NCI-H2227 (cell line): ENCODE results near the gene GSX2.

Source experiments
- DNase-seq: peaks from one replicate; lab custom pipeline; 2025; ENCODE audit not compliant: unreplicated experiment; lab: John Stamatoyannopoulos, UW

Gene GSX2

GRCh38 chr4:54076673-54077072 is 23.3 kb upstream of the GSX2 start:
- DNase-seq: no peak

GRCh38 chr4:54077812-54078211 is 22.2 kb upstream of the GSX2 start:
- no peak for DNase-seq

- DNase-seq: no peak
These were observed 17.8 kb upstream of the GSX2 start for GRCh38 chr4:54082168-54082567.

- no peak for DNase-seq
These were observed 14.7 kb upstream of the GSX2 start for GRCh38 chr4:54085284-54085683.

- no peak for DNase-seq
These were observed 10.1 kb upstream of the GSX2 start for GRCh38 chr4:54089875-54090274.

DNA sequence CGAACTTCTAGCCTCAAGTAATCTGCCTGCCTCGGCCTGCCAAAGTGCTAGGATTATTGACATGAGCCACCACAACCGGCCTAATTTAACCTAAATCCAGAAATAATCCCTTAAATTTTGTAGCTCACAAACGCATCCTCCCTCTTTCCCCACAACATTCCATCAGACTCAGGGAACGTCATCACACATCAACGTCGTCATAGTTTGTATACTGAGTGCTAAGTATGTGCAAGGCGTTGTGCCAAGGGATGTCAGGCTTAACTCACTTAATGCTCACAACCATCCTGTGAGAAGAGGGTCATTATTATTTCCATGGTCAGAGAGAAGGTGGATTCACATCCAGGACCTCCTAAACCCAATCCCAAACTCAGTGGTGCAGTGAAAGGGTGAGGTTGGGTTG is 9.6 kb upstream of the GSX2 start:
- no peak for DNase-seq

DNA sequence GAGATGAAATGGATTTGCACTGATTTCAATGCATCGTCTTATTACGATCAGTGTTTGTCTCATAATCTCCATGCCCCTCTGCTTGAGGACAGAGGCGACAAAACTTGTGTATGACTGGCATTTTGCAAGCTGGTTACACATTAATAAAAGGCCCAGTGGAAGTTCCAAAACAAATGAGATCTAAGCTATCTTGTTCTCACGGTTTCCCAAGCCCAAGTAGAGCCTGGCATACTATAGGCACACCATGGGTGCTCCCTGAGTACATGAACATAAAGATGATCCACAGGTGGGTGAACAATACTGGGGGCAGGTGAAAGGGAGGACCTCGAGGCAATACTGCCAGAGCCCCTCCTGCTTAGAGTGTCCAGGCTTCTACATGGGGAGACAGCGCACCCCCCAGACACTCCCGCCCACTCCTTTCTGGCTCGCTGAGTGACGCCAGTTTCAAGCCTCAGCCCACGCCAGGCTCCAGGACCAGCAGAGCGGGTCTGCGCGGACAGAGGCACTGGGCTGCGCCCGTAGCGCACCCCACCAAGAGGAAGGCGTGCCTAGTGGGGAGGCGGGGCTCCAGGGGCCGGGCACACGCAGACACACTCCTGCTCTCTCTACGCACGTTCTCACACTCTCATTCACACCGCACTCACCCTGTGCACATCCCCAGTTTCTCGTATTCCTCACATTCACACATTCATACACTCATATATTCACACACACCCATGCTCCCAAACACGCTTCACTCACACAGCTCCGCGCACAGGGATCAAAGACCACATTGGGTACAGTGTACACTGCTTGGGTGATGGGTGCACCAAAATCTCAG is 8.9 kb upstream of the GSX2 start:
- peak; percentile 5 for DNase-seq

GRCh38 chr4:54091637-54092404 is 8.1 kb upstream of the GSX2 start:
- DNase-seq: peak; percentile 59

DNA sequence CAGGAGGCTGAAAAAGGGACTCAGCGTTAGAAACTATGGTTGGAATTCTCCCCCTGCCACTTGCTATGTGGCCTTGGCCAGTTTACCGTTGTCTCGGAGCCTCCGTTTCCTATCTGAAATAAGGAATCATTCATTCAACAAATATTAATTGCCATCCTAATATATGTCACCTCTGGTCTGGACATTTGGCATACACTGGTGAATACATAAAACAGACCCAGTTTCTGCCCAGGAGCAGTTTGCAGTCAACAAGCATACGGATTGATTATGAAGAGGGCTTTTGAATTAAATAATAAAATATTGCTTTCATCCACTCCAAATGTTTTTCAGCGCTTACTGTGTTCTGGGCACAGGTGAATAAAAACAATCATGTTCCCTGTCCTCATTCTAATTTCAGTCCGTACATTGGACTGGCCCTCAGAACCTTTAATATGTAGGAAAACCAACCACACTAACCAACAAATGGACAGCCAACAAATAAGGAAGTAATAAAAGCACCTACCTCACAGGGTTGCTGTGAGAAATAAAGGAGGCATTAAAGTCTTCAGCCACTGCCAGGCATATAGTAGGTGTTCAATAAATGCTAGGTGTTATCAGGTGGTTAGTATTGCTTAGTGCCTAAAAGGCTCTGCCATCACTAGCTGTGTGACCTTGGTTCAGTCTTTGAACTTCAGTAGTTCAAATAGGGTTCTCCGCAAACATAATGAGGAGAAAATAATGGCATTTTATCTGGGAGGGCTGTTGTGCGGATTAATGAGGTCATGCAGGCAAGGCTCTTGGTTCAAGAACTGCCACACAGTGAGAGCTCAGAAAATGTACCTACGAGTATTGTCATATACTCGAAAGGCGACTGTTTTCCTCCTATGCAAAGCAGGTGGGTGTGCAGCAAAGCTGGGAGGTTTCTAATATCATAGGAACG is 7.3 kb upstream of the GSX2 start:
- DNase-seq: no peak

DNA sequence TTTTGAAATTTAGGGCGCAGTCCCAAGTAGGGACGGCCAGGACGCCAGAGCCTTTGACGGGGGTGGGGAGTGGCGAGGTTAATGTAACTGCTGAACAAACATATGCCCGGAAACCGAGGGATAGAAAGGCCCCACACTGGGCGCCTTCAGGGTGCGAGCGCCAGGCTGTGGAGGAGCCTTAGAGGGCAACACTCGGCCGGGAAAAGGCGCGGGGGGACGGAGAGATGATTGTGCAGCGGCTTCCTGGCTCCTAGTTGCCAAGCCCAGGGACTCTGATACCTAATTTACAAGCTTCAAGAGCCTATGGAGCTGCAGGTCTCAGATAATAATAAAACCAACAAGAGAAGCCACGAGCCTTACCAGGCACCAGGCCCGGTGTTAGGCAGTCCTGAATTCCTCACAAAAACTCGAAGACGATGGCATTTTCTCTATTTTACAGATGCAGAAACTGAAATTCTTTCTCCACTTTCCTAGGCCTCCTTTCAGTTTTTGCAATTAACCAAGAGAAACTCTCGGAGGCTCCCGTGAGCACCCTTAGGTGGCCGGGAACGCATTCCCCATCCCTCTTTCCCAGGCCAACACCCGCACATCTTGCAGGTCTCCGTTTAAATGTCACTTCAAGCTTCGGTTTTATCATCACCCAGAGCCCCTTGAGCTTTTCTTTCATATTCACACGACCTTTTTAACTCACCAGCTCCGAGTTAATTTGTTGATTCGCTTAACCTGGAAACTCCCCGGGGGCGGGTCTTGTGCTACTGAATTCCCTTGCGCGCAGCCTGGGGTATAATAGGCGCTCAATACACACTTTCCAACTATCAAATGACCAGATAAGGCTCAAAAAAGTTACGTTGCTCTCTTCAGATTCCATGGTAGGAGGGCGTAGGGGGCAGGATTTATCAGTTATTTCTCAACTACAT is 6.4 kb upstream of the GSX2 start:
- DNase-seq: no peak

- no peak for DNase-seq
These were observed 5.5 kb upstream of the GSX2 start for GRCh38 chr4:54094451-54094850.

DNA sequence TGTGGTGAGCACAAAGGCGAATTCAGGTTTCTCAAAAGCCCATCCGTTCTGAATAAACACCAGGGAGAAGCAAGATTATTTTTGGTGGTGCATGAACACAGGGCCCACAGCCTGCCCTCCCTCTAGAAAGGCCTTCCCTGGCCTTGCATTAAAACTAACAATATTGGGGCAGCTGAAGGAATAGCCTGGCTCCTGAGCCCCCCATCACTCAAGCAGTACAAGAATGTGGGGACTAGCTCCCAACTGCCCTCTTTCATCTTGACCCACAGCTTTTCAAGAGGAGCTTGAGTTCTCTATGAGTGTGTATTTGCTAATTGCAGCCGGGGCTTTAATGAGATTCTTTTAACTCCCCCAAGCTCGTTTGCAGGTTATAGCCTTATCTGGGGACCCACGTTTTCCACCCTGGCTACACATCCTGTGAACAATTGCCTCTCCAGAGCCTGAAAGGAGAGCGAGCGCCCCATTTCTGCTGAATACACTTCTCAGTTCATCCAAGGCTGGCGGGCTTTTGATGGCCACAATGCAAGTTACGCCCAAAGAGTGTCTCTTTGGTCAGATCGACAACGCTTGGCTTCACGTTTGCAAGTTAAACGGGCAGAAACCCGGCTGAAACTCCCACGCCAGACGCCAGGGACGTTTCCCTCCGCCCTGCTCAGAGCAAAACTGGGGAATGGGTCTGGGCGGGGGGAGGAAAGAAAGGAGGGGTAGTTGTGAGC is 4.7 kb upstream of the GSX2 start:
- no peak for DNase-seq

GRCh38 chr4:54096295-54096962 is 3.5 kb upstream of the GSX2 start:
- no peak for DNase-seq

DNA sequence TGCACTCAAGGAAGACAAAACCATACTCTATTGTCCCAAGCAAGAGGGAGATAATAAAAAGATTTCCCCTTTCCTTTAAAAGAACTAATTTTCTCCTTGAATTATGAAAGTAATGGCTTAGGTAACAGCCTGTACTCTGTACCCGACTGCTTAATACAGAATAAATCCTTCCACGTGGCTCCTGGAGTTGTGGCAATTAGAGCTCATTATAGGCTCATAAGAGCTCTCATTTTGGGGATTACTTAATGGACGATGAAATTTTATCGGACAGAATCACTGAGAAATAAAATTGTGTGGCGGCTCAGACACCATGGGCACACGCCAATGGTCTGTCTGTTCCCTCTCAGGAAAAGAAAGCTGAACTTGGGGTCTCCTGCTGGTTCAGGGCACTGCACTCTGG is 2.8 kb upstream of the GSX2 start:
- DNase-seq: no peak

DNA sequence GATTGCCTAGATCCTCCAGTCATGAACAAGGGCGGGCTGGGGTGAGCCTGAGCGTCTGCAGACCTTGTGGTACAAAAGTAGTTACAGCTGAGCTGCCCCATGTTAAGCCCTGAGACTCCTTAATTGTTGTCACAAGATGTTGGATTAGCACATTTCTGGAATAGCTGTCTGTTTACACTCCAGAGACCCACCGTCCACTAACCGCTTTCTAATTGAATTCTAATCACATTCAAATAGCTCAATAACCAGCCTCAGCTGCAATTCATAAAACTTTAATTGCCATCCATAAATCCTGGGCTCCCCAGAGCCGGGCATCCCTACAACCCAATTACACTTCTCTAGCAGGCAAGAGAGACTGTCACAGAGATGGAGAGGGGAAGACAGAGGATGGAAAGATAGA is 1.6 kb upstream of the GSX2 start:
- no peak for DNase-seq

- no peak for DNase-seq
These were observed 646 bp upstream of the GSX2 start for GRCh38 chr4:54099287-54099747.

- DNase-seq: no peak
These were observed 729 bp downstream of the GSX2 start for GRCh38 chr4:54100595-54101189.

DNA sequence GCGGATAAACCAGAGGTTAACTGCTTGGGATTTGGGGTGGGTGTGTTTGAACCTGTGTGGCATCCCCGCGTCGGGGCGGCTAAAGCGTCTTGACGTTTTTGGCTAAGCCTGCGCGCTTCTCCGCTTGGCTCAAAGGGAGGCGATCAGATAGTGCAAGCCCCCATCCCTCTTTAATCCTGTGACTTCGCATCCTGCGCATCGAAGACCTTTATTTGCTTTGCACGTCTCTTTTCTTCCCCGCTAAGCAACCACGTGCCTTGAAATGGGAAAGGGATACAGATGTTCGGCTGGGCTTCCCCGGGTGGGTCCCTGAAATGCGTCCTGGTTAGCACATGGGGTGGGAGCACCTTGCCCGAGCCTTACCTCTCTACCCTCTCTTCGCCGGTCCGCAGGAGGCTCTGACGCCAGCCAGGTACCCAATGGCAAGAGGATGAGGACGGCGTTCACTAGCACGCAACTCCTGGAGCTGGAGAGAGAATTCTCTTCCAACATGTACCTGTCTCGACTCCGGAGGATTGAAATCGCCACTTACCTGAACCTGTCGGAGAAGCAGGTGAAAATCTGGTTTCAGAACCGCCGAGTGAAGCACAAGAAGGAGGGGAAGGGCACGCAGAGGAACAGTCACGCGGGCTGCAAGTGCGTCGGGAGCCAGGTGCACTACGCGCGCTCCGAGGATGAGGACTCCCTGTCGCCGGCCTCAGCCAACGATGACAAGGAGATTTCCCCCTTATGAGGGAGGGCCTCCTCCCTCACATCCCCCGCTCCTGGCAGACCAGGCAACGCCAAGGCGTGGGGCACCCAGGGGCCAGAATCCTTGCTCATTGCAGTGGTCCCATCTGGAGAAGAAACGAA is 1.5 kb downstream of the GSX2 start:
- no peak for DNase-seq
